Measurements from ENCODE around the gene CADPS2.

DNA sequence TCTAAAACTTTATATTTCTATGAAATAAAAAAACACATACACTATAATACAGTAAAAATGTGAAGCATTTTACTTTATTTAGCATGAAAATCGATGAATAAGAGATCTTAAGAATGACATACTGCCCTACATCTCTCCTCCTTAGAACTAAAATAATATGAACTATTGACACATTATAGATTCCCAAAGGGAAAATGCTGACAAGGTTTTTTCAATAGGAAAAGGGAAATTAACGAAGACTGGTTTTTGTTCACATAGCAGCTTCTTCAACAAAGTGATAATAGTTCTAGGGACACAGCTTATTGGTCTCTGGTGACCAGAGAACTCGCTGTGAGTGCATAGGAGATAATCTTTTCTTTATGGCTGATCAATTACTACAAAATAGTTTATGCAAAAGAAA is 523.8 kb downstream of the CADPS2 start:
- TF ChIP-seq, protein P1, sequence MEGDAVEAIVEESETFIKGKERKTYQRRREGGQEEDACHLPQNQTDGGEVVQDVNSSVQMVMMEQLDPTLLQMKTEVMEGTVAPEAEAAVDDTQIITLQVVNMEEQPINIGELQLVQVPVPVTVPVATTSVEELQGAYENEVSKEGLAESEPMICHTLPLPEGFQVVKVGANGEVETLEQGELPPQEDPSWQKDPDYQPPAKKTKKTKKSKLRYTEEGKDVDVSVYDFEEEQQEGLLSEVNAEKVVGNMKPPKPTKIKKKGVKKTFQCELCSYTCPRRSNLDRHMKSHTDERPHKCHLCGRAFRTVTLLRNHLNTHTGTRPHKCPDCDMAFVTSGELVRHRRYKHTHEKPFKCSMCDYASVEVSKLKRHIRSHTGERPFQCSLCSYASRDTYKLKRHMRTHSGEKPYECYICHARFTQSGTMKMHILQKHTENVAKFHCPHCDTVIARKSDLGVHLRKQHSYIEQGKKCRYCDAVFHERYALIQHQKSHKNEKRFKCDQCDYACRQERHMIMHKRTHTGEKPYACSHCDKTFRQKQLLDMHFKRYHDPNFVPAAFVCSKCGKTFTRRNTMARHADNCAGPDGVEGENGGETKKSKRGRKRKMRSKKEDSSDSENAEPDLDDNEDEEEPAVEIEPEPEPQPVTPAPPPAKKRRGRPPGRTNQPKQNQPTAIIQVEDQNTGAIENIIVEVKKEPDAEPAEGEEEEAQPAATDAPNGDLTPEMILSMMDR (IDR thresholded peaks at IDR 0.05; ENCODE audit: low read depth, low read length, missing input control), result no peak
- TF ChIP-seq ATF3 (IDR thresholded peaks at IDR 0.05) (no peak), YY1 (IDR thresholded peaks at IDR 0.05) (no peak), JUND (IDR thresholded peaks at IDR 0.05) (no peak), SP1 (IDR thresholded peaks at IDR 0.05) (no peak), TAF1 (conservative IDR thresholded peaks at IDR 0.05) (no peak), GABPA (IDR thresholded peaks at IDR 0.05 in 1 of 2, conservative IDR thresholded peaks at IDR 0.05 in 1 of 2) (no peak), RXRA (IDR thresholded peaks at IDR 0.05) (no peak), ZBTB33 (IDR thresholded peaks at IDR 0.05) (no peak)
- TF ChIP-seq, protein P2, sequence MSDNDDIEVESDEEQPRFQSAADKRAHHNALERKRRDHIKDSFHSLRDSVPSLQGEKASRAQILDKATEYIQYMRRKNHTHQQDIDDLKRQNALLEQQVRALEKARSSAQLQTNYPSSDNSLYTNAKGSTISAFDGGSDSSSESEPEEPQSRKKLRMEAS (IDR thresholded peaks at IDR 0.05), result no peak

Data from liver (tissue), 3 donors.